ENCODE data around the gene GALM.

The GALM gene

GRCh38 chr2:38740851-38741731 is 75.2 kb downstream of the GALM start:
- H3K27me3 ChIP-seq (replicated peaks): no peaks in the 10 kb centered on the region
- no peak overlapping the region for H3K4me3 ChIP-seq (ENCODE audit: low read depth, low read length)
- no peak overlapping the region for H3K27ac ChIP-seq
- H3K36me3 ChIP-seq (replicated peaks): peaks cover 33% of the 10 kb centered on the region
- in situ Hi-C loops (cut with HindIII; ENCODE audit: low pct_ligation_motif_present, low sequenced_read_pairs): loop anchor here (25.0 kb wide), 1 partner anchor 179 kb away; no protein-coding TSS in a partner anchor
- peak; percentile 31 for TF ChIP-seq CTCF (IDR thresholded peaks at IDR 0.05; ENCODE audit: low read depth, low read length, missing control alignments)
- DNase-seq: no peak

GRCh38 chr2:38742797-38743559 is 77.1 kb downstream of the GALM start:
- no peak for DNase-seq
- Histone ChIP-seq H3K4me3 (ENCODE audit: low read depth, low read length) (no peak overlapping the region), H3K27me3 (replicated peaks) (no peaks in the 10 kb centered on the region), H3K27ac (no peak overlapping the region), H3K36me3 (replicated peaks) (peaks cover 51% of the 10 kb centered on the region)
- in situ Hi-C loops (cut with HindIII; ENCODE audit: low pct_ligation_motif_present, low sequenced_read_pairs): loop anchor here (25.0 kb wide), 1 partner anchor 181 kb away; no protein-coding TSS in a partner anchor
- no peak for TF ChIP-seq CTCF (IDR thresholded peaks at IDR 0.05; ENCODE audit: low read depth, low read length, missing control alignments)

GRCh38 chr2:38743672-38744398 is 77.9 kb downstream of the GALM start:
- H3K27ac ChIP-seq: no peak overlapping the region
- no peaks in the 10 kb centered on the region for H3K27me3 ChIP-seq (replicated peaks)
- TF ChIP-seq CTCF (IDR thresholded peaks at IDR 0.05; ENCODE audit: low read depth, low read length, missing control alignments): no peak
- in situ Hi-C loops (cut with HindIII; ENCODE audit: low pct_ligation_motif_present, low sequenced_read_pairs): loop anchor here (25.0 kb wide), 1 partner anchor 182 kb away; no protein-coding TSS in a partner anchor
- H3K4me3 ChIP-seq (ENCODE audit: low read depth, low read length): no peak overlapping the region
- H3K36me3 ChIP-seq (replicated peaks): peaks cover 60% of the 10 kb centered on the region
- no peak for DNase-seq

GRCh38 chr2:38744399-38744780 is 78.5 kb downstream of the GALM start:
- Histone ChIP-seq H3K4me3 (ENCODE audit: low read depth, low read length) (no peak overlapping the region), H3K36me3 (replicated peaks) (peaks cover 64% of the 10 kb centered on the region), H3K27me3 (replicated peaks) (no peaks in the 10 kb centered on the region), H3K27ac (no peak overlapping the region)
- TF ChIP-seq CTCF (IDR thresholded peaks at IDR 0.05; ENCODE audit: low read depth, low read length, missing control alignments): no peak
- DNase-seq: no peak
- in situ Hi-C loops (cut with HindIII; ENCODE audit: low pct_ligation_motif_present, low sequenced_read_pairs): loop anchor here (25.0 kb wide), 1 partner anchor 182 kb away; no protein-coding TSS in a partner anchor

- no peak for DNase-seq
- no peaks in the 10 kb centered on the region for H3K27me3 ChIP-seq (replicated peaks)
- in situ Hi-C loops (cut with HindIII; ENCODE audit: low pct_ligation_motif_present, low sequenced_read_pairs): loop anchor here (25.0 kb wide), 1 partner anchor 183 kb away; no protein-coding TSS in a partner anchor
- H3K36me3 ChIP-seq (replicated peaks): peaks cover 65% of the 10 kb centered on the region
- H3K4me3 ChIP-seq (ENCODE audit: low read depth, low read length): no peak overlapping the region
- no peak for TF ChIP-seq CTCF (IDR thresholded peaks at IDR 0.05; ENCODE audit: low read depth, low read length, missing control alignments)
- H3K27ac ChIP-seq: no peak overlapping the region
Measured at GRCh38 chr2:38745267-38745666, 79.4 kb downstream of the GALM start.

All from brain microvascular endothelial cell (primary cell).